Measurements from ENCODE around the gene PES1.

DNA sequence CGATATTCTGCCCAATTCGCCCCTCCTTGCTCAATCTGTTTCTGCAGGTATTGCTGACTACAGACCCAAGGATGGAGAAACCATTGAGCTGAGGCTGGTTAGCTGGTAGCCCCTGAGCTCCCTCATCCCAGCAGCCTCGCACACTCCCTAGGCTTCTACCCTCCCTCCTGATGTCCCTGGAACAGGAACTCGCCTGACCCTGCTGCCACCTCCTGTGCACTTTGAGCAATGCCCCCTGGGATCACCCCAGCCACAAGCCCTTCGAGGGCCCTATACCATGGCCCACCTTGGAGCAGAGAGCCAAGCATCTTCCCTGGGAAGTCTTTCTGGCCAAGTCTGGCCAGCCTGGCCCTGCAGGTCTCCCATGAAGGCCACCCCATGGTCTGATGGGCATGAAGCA, 34.7 kb upstream of the PES1 start:
- TF ChIP-seq, protein P1, sequence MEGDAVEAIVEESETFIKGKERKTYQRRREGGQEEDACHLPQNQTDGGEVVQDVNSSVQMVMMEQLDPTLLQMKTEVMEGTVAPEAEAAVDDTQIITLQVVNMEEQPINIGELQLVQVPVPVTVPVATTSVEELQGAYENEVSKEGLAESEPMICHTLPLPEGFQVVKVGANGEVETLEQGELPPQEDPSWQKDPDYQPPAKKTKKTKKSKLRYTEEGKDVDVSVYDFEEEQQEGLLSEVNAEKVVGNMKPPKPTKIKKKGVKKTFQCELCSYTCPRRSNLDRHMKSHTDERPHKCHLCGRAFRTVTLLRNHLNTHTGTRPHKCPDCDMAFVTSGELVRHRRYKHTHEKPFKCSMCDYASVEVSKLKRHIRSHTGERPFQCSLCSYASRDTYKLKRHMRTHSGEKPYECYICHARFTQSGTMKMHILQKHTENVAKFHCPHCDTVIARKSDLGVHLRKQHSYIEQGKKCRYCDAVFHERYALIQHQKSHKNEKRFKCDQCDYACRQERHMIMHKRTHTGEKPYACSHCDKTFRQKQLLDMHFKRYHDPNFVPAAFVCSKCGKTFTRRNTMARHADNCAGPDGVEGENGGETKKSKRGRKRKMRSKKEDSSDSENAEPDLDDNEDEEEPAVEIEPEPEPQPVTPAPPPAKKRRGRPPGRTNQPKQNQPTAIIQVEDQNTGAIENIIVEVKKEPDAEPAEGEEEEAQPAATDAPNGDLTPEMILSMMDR (IDR thresholded peaks at IDR 0.05): no peak
- TF ChIP-seq POLR2AphosphoS5 (IDR thresholded peaks at IDR 0.05) (no peak), POLR2A (IDR thresholded peaks at IDR 0.05) (no peak)
